NOMO-1 treated with DMSO at 0.1 percent for 48 hours (cell line): ENCODE results near the gene NEK5.
"Not testable (repeated sequence)": the region's sequence is repeated elsewhere in the genome, so short reads cannot be mapped to it uniquely, and the experiment has no call there.

Experiments
- DNase-seq: peaks from one replicate; lab custom pipeline; 2025; ENCODE audit not compliant: unreplicated experiment; lab: John Stamatoyannopoulos, UW

Gene NEK5

DNA sequence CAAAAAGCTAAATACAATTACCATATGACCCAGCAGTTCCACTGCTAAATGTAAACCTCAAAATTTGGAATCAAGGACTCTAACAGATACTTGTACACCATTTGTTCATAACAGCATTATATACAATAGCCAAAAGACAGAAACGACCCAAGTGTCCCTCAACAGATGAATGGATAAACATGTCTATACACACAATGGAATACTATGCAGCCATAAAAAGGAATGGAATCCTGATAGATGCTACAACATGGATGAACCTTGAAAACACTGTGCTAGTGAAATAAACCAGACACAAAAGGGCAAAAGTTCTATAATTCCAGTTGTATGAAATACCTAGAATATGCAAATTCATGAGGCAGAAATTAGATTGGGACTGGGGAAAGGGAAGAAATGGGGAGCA, 18.4 kb upstream of the NEK5 start:
- DNase-seq = no peak

DNA sequence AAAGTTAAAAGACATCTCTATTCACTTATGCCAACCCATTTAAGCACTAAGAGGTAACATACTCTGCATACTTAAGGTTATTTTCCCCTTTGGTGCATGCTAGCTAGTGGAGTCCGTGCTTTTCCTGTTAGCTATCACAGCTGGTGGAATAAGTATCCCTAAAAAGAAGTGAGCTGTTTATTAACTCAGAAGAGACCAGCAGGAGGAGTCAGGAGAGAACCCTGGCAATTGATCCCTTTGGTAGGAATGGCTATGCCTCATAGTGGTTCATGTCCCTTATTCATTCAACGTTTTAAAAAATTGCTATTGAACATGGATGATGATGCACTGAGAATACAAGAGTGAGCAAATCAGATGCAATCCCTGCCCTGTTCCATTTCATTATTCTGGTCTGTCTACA, 12.4 kb upstream of the NEK5 start:
- no peak for DNase-seq

DNA sequence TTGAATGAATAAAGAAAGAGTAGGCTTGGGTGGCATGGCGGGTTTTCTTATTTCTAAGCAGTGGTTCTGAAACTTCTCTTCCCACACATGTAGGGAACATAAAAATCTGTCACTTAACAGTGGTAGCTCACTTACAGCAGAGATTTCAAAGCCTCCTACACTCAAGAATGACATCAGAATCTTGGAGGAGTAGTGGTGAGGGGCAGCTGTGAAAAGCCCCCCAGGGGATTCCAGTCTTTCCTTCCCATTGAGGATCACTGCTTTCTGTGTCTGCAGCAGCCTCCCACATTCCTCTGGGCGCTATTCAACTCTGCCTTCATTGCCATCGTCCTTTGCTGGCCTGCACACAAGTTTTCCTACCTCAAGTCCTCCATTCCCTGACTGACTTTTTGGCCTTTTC, 8.6 kb upstream of the NEK5 start:
- DNase-seq = no peak

DNA sequence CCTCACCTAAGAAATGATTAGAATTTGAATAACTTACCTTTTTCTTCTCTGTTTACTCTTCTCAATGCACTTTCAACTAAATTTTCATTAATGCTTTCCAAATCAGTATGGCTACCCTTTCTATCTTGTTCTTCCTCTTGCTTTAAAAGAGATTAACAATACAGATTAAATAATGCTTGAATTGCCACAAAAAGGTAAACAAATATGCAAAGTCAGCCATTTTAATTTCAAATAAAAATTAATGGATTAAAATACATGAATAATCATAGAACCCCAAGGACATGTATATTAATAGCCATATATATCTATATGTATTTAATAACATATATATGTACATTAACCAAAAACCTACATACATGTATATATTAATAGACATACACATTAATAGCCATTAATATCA, 7.9 kb upstream of the NEK5 start:
- no peak for DNase-seq

DNA sequence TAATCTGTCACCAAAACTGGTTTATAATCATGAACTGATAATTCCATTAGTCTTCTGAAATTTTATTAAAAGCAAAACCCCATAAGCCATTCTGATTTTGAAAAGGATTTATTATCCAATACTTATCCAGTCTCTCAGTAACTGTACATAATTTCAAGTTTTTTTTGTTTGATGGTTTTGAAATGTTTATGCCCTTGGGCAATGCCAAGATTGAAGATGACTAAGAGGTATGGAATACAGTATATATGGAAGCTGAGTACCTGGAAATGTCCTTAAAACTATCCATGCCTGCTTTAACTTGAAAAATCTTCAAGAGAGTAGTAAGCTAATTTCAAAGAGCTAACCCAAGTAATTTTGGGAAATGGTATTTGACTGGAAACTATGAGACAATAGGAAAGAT, 1.8 kb upstream of the NEK5 start:
- no peak for DNase-seq

DNA sequence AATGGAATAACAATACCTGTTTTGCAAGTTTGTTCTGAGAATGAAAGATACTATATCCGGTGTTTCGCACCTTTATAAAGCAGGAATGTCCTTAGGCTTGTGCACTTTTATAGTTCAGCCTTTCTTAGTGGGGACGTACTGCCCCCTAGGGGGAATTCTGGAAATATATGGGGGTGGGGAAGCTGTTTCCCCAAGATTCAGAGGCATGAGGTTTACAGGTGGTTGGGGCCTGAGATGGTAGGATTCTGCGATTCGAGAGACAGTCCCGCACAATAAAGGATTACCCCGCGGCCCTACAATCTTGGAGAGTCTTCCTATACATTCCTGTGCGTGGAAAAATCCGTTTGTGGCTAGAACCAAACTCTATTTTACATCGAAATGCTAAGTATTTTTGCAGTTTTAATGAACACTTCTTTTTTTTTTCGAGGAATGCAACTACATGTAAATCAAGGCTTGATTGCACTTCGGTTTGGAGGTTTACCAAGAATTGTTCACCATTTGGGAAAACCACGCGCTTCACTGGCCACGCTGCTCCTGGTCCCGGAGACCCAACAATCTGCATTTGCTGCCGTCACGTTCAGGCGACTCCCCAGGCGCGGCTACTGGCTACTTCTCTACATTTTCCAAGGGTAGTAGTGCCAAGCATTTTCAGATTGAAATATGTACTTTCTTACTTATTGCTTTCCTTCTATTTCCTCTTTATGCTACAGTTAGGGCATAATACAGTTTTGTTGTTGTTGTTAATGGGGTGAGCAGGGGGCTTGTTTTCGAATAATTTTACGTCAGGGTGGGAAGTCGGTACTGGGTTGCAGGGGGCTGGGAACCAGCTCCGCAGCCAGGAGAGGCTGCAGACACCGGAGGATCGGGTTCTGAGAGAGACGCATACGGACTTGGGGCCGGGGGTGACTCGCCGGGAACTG, 830 bp downstream of the NEK5 start:
- peak; percentile 57 for DNase-seq

DNA sequence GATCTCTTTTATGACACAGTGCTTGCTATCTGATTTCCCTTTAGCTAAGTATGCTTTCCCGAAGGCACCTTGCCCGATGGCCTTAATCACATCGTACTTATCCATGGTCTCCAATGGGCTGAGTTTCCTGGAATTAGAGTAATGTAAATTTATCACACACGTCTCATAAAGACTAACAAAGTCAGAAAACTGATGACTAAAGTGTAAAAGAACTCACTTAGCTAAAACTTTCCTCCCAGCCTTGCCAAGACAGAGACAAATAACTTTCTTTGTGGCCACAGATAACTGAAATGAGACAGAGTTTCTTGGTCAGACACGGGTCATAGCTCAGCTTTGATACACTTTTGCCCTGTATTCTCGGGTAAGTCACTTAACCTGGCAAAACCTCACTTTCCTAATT, 1.5 kb downstream of the NEK5 start:
- DNase-seq = no peak

DNA sequence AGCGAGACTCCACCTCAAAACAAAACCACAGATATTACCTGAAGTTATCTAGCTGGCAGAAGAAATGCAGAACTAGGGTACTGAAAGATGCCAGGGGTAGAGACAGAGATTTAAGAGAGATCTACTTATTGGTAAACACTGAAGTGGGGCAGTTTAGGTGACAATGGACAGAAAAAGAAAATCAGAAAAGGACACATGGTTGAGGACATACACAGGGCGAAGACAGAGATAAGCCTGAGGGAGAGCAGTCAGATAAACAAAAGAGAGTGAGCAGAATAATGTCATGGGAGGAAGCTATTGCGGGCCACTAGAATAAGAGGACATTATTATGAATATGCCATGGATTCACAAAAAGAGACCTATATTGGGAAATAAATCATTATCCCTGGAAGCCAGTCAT, 3.3 kb downstream of the NEK5 start:
- no peak for DNase-seq

DNA sequence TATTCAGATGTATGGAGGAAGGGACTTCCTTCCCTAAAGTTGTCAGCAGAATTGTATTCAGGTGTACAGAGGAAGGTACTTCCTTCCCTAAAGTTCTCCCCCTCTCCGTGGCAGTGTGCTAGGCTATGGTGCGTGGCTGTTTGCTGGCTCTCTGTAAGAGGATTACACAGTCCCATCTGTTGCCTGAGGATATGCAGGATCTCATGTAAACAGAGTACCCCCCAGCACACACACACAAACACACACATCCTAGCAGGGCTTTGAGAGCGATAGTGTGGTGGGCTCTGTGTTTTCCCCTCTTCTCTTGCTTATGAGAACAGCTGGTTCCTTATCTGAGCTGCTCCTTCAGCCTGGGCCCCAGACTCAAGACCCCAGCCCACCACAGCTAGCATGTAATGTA, 10.3 kb downstream of the NEK5 start:
- no peak for DNase-seq

DNA sequence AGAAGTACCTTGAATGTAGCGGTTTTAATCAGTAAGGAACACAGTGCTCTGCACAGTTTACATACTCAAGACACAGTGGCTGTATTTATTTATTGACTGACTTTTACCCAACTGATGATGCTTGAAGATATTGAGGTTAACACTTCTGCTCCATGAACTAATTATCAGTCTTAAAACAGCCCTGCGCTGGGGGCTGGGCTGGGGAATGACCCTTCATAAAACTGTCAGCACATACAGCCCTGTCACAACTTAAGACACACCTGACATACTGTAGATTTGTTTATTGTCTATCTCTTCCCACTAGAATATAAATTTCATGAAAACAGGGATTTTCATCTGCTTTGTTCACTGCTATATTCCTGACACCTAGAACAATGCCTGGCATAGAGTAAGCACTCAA, 10.8 kb downstream of the NEK5 start:
- DNase-seq = no peak

DNA sequence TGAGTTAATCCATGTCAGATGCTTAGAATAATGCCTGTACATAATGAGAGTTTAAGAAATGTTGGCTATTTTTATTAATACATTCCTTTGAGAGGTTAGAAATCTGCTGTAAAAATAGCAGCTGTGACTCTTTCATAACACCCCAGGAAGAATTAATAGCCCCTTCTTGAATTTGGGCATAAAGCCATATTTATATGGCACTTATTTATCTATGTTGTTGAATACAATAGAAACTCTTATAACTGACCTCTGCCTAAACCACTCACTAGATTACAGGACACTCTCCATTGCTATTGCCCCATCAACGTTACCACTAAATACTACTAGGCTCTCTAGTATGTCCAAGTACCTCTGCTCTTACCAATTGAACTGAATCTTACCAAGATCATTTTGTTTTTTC, 16.3 kb downstream of the NEK5 start:
- DNase-seq = no peak

DNA sequence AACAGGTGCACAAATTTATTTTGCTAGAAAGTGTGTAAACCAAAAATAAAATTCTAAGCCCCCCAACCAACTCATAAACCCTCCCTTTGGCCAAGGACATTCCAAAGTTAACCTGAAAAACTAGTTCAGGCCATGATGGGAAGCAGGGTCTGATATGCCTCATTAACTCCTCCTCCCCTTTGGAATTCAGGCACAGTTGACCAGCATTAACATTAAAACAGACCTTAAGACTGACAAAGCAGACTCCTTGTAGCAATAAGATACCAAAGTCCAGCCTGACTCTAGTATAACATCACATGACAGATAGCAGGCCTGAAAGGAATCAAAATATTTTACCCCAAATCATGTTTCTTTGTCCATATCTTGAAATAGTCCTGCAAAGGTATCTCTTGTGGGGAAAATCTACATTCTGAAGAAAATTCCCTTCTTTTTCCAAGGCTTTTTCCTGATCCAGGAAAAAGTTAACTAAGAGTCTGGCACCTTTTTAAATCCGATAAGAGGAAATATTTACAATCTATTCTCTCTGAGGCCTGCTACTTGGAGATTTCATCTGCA, 19.7 kb downstream of the NEK5 start:
- DNase-seq = no peak

DNA sequence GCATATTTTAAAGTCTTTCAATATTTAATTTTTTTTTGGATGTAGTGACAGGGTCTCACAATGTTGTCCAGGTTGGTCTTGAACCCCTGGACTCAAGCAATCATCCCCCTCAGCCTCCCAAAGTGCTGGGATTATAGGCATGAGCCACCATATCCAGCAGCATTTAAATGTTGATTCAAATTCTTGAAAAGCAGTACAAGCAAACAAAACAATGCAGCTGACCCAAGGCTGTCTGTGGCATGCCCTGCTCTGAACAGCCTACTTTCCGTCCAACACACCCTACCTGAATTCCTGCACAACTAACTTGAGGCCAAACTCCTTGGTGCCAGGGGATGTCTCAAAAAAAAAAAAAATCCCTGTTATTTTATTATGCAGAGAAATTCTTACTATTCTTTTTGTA, 23.0 kb downstream of the NEK5 start:
- DNase-seq = no peak

DNA sequence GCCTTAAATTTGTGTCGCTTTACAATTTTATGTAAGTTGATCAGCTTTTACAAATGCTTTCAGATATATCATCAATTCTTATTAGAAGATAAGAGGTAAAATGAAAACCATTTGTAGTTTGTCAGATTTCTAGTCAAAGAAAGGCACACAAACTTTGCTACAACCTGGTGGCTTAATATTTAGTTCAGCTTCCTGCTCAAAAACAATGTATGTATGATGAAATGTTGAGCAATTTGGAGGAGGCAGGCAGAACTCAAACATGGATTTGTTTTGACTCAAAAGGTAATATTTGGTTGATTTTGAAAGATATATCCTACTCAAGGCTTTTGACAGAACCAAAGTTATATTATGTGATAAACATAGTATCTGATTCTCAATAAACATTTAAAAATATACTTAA, 24.2 kb downstream of the NEK5 start:
- peak; percentile 67 for DNase-seq

DNA sequence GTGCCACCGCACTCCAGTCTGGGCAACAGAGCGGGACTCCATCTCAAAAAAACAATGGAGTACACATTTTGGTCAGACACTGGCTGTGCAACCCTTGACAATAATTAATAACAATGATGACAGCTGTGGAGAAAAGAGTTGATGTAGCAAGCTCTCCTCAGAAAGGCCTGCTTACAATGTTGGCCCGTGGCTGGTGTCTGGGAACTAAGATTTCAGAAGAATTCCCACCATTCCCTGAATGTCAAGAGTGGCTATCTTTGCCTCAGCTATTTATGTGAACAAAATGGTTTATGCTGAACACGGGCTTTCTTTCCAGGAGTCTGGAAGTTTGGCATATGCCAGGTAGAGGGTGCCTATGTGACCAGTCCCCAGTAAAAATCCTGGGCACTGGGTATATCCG, 25.5 kb downstream of the NEK5 start:
- DNase-seq = no peak

DNA sequence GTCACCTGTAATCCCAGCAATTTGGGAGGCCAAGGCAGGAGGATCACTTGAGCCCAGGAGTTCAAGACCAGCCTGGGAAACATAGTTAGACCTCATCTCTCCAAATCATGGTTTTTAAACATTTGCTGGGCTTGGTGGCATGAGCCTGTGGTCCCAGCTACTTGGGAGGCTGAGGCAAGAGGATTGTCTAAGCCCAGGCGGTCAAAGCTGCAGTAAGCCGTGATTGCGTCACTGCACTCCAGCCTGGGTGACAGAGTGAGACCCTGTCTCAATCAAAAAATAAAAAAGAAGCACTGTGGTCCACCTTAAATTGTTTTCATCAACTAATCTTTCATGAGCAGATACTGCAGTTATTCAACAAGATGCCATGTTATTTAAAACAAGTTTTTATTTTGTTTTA, 26.4 kb downstream of the NEK5 start:
- not testable (repeated sequence) for DNase-seq

DNA sequence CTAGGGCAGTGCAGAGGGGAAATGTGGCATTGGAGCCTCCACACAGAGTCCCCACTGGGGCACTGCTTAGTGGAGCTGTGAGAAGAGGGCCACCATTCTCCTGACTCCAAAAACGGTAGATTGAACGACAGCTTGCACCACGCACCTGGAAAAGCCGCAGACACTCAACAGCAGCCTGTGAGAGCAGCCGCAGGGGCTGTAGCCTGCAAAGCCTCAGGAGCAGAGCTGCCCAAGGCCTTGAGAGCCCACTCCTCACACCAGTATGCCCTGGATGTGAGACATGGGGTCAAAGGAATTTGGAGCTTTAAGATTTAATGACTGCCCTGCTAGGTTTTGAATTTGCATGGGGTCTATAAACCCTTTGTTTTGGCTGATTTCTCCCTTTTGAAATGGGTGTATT, 31.7 kb downstream of the NEK5 start:
- no peak for DNase-seq

DNA sequence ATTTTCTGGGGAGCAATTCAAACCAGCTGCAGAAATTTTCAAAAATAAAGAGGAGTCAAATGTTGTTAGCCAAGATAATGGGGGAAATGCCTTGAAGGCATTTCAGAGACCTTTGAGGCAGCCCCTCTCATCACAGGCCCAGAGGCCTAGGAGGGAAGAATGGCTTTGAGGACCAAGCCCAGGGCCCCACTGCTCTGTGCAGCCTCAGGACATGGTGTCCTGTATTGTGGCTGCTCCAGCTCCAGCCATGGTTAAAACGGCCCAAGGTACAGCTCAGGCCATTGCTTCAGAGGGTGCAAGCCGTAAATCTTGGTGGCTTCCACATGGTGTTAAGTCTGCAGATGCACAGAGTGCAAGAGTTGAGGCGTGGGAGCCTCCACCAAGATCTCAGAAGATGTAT, 32.1 kb downstream of the NEK5 start:
- no peak for DNase-seq

DNA sequence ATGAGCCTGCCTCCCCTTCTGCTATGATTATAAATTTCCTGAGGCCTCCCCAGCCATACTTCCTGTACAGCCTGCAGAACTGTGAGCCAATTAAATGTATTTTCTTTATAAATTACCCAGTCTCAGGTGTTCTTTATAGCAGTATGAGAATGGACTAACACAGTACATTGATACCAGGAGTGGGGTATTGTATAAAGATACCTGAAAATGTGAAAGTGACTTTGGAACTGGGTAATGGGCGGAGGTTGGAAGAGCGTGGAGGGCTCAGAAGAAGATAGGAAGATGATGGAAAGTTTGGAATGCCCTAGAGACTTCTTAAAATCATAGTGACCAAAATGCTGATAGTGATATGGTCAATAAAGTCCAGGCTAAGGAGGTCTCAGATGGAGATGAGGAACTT, 32.8 kb downstream of the NEK5 start:
- no peak for DNase-seq

DNA sequence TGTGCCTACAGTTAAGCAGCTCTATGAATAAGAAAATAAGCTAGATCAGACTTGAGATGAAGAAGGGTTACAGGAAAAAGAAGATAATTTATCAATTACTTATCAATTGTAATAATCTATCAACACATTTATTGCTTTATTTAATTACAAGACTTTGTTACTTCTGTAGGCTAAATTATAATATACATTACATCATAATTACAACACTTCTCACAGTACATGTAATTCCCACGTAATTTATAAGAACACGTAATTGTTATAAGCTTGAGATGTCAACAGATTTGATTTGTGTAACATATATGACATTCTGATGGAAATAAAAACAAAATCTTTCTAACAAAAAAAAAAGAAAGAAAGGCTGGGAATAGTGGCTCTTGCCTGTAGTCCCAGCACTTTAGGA, 36.8 kb downstream of the NEK5 start:
- no peak for DNase-seq

DNA sequence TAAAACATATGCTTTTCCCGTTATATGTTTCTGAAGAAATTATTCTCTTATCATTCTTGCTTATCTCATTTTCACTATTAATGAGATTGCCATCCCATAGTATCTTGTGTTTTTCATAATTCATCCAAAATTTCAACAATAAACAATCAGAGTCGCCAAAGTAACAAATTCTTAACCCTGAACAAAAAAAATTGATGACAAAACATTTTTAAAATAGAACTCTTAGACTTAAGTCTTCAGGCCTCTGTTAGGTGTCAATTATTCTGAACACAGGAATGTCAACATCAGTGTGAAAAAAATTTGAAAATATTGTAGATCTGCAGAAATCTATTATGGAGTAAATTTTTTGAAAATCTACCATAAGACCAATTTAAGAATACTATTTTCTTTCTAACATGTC, 37.4 kb downstream of the NEK5 start:
- DNase-seq = no peak

DNA sequence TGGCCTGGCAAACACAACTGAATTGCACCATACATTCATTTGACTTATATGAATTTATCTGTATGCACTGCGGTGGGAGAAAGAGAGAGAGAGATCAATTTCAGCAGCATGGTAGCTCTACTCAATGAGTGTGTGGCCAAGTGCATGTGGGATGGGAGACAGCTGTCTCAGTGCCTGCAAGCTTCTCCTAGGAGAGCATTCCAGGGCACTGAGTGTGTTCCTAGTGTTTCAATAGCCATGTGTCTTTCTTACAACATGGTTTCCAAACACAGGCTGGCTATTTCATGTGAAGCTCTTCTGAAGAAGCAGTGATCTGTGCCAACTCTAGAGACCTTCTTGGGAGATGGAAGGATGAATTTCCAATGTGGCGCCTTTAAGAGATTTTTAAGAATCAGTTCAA, 43.5 kb downstream of the NEK5 start:
- DNase-seq = no peak

DNA sequence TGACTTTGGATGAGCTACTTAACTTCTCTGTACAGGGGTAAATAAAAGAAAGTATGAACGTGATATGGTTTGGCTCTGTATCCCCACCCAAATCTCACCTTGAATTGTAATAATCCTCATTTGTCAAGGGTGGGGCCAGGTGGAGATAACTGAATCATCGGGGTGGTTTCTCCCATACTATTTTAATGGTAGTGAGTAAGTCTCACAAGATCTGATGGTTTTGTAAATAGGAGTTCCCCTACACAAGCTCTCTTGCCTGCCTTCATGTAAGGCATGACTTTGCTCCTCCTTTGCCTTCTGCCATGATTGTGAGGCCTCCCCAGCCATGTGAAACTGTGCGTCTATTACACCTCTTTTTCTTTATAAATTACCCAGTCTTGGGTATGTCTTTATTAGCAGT, 43.9 kb downstream of the NEK5 start:
- DNase-seq = not testable (repeated sequence)
